ENCODE measurements around the gene MYLK.
"Not testable (repeated sequence)": the region's sequence is repeated elsewhere in the genome, so short reads cannot be mapped to it uniquely, and the experiment has no call there.

Gene MYLK

DNA sequence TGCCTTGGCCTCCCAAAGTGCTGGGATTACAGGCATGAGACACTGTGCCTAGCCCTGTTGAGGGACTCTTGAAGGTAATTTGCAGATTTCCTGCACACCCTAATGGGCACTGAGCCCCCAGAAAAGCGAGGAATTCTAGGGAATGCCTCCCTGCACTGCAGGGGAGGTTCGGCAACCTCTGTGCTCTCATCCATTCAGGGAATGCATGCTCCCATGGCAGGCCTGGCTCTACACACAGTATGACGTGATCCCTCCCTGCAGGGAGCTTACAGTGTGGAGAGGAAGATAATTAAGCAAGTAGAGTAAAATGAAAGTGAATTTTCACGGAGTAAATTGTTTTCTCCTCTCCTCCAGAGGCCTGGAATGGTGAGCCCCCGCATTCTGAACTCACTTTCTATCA, 166.0 kb downstream of the MYLK start:
- H3K9me2 ChIP-seq (replicated peaks; ENCODE audit: low read depth, low read length) = no peaks in the 10 kb centered on the region
- no peak overlapping the region for H3K4me2 ChIP-seq (ENCODE audit: low read depth, low read length, poor library complexity, severe bottlenecking)
- H3F3A ChIP-seq (ENCODE audit: low read depth) = no peaks in the 10 kb centered on the region
- H3K4me1 ChIP-seq (ENCODE audit: insufficient read depth, low read length, poor library complexity, severe bottlenecking) = no peaks in the 10 kb centered on the region
- TF ChIP-seq EZH2phosphoT487 (IDR thresholded peaks at IDR 0.05; ENCODE audit: borderline replicate concordance) = no peak
- TF ChIP-seq, protein P1, sequence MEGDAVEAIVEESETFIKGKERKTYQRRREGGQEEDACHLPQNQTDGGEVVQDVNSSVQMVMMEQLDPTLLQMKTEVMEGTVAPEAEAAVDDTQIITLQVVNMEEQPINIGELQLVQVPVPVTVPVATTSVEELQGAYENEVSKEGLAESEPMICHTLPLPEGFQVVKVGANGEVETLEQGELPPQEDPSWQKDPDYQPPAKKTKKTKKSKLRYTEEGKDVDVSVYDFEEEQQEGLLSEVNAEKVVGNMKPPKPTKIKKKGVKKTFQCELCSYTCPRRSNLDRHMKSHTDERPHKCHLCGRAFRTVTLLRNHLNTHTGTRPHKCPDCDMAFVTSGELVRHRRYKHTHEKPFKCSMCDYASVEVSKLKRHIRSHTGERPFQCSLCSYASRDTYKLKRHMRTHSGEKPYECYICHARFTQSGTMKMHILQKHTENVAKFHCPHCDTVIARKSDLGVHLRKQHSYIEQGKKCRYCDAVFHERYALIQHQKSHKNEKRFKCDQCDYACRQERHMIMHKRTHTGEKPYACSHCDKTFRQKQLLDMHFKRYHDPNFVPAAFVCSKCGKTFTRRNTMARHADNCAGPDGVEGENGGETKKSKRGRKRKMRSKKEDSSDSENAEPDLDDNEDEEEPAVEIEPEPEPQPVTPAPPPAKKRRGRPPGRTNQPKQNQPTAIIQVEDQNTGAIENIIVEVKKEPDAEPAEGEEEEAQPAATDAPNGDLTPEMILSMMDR (conservative IDR thresholded peaks at IDR 0.05; ENCODE audit: low read length) = no peak
- H4K20me1 ChIP-seq (ENCODE audit: insufficient read depth, low read length, poor library complexity, severe bottlenecking) = no peaks in the 10 kb centered on the region
- no peaks in the 10 kb centered on the region for H3K36me3 ChIP-seq (ENCODE audit: insufficient read depth, low read length)
- H3K4me3 ChIP-seq (ENCODE audit: low read length, poor library complexity, severe bottlenecking) = no peak overlapping the region
- no peaks in the 10 kb centered on the region for H3K79me2 ChIP-seq (ENCODE audit: insufficient read depth, low read length)
- H3K9me3 ChIP-seq (ENCODE audit: insufficient read depth, low read depth, low read length) = no peaks in the 10 kb centered on the region
- no peaks in the 10 kb centered on the region for H3K27me3 ChIP-seq (ENCODE audit: insufficient read depth, low read length, poor library complexity, severe bottlenecking)
- no peak overlapping the region for H3K9ac ChIP-seq (ENCODE audit: low read depth, low read length, poor library complexity, severe bottlenecking)
- H2AFZ ChIP-seq (ENCODE audit: low read length) = no peak overlapping the region

DNA sequence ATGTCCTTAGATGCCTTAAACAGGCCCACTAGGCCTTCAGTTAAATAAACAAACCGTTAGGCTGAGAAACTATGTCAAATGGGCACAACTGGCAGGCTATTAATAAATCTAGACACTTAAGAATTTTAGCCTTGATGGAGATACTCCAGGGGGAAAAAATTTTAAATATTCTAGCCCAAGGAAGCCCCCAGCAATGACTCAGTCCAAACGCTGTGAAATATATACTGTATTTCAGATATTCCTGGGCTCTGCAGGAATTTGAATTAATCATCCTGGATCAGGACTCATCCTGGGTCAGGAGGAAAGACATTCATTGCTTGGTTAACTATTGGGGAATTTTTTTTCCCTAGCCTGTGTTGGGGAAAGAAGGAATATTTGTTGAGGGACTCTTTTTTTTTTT, 166.7 kb downstream of the MYLK start:
- not testable (repeated sequence) for H3F3A ChIP-seq (ENCODE audit: low read depth); H2AFZ ChIP-seq (ENCODE audit: low read length); H3K4me2 ChIP-seq (ENCODE audit: low read depth, low read length, poor library complexity, severe bottlenecking); H4K20me1 ChIP-seq (ENCODE audit: insufficient read depth, low read length, poor library complexity, severe bottlenecking); H3K9ac ChIP-seq (ENCODE audit: low read depth, low read length, poor library complexity, severe bottlenecking); H3K79me2 ChIP-seq (ENCODE audit: insufficient read depth, low read length); H3K4me1 ChIP-seq (ENCODE audit: insufficient read depth, low read length, poor library complexity, severe bottlenecking); H3K9me2 ChIP-seq (replicated peaks; ENCODE audit: low read depth, low read length); H3K36me3 ChIP-seq (ENCODE audit: insufficient read depth, low read length); H3K4me3 ChIP-seq (ENCODE audit: low read length, poor library complexity, severe bottlenecking); H3K27me3 ChIP-seq (ENCODE audit: insufficient read depth, low read length, poor library complexity, severe bottlenecking); H3K9me3 ChIP-seq (ENCODE audit: insufficient read depth, low read depth, low read length)

DNA sequence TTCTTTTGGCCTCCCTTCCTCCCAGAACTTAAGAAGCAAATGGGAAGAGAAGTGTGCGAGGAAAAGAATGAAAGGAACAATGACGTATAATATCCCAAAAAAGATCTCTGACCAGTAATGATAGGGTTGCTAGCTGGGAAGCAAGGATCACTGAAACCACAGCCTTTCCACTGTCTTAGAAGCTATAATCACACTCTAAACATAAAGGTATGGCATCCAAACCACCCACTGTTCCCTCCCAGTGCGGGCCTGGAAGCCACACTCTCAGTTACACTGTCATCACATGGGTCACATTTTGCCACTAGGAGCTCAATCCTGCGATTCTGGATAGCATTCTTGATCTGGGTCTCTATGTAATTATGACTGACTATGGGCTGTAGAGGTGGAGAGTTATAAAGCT, 167.7 kb downstream of the MYLK start:
- Histone ChIP-seq H3K27me3 (ENCODE audit: insufficient read depth, low read length, poor library complexity, severe bottlenecking) (no peaks in the 10 kb centered on the region), H3K4me3 (ENCODE audit: low read length, poor library complexity, severe bottlenecking) (no peak overlapping the region), H3K79me2 (ENCODE audit: insufficient read depth, low read length) (no peaks in the 10 kb centered on the region), H4K20me1 (ENCODE audit: insufficient read depth, low read length, poor library complexity, severe bottlenecking) (no peaks in the 10 kb centered on the region), H3K4me2 (ENCODE audit: low read depth, low read length, poor library complexity, severe bottlenecking) (no peak overlapping the region), H3K9me3 (ENCODE audit: insufficient read depth, low read depth, low read length) (no peaks in the 10 kb centered on the region), H3F3A (ENCODE audit: low read depth) (no peaks in the 10 kb centered on the region), H3K36me3 (ENCODE audit: insufficient read depth, low read length) (no peaks in the 10 kb centered on the region), H2AFZ (ENCODE audit: low read length) (no peak overlapping the region), H3K4me1 (ENCODE audit: insufficient read depth, low read length, poor library complexity, severe bottlenecking) (no peaks in the 10 kb centered on the region), H3K9ac (ENCODE audit: low read depth, low read length, poor library complexity, severe bottlenecking) (no peak overlapping the region), H3K9me2 (replicated peaks; ENCODE audit: low read depth, low read length) (no peaks in the 10 kb centered on the region)
- TF ChIP-seq, protein P1 (conservative IDR thresholded peaks at IDR 0.05; ENCODE audit: low read length) = no peak
- TF ChIP-seq EZH2phosphoT487 (IDR thresholded peaks at IDR 0.05; ENCODE audit: borderline replicate concordance) = no peak

DNA sequence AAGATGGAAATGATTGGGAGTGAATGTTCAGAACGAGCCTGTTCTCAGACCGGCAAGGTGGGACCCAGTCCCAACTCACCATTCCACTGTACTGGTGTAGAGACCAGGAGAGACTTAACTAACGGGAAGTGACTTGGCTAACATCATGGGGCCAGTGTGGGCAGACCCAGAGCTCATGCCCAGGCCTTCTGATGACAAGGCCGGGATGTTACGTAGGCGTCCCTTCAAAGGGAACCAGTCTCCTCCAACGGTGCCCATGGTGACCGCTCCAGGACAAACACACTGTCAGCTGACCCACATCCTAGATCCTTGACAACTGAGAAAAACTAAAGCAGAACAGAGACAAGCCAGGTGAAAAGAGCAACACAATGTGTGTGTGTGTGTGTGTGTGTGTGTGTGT, 170.9 kb downstream of the MYLK start:
- H3K4me3 ChIP-seq (ENCODE audit: low read length, poor library complexity, severe bottlenecking) = no peak overlapping the region

More for the DNA sequence above, 170.9 kb downstream of the MYLK start:
- H3K9ac ChIP-seq (ENCODE audit: low read depth, low read length, poor library complexity, severe bottlenecking) = no peak overlapping the region
- H4K20me1 ChIP-seq (ENCODE audit: insufficient read depth, low read length, poor library complexity, severe bottlenecking) = no peaks in the 10 kb centered on the region
- no peaks in the 10 kb centered on the region for H3K4me1 ChIP-seq (ENCODE audit: insufficient read depth, low read length, poor library complexity, severe bottlenecking)
- no peaks in the 10 kb centered on the region for H3K27me3 ChIP-seq (ENCODE audit: insufficient read depth, low read length, poor library complexity, severe bottlenecking)
- H3K36me3 ChIP-seq (ENCODE audit: insufficient read depth, low read length) = no peaks in the 10 kb centered on the region
- no peaks in the 10 kb centered on the region for H3K9me3 ChIP-seq (ENCODE audit: insufficient read depth, low read depth, low read length)
- H3K9me2 ChIP-seq (replicated peaks; ENCODE audit: low read depth, low read length) = no peaks in the 10 kb centered on the region
- no peak overlapping the region for H3K4me2 ChIP-seq (ENCODE audit: low read depth, low read length, poor library complexity, severe bottlenecking)
- H3K79me2 ChIP-seq (ENCODE audit: insufficient read depth, low read length) = no peaks in the 10 kb centered on the region
- H2AFZ ChIP-seq (ENCODE audit: low read length) = no peak overlapping the region
- no peaks in the 10 kb centered on the region for H3F3A ChIP-seq (ENCODE audit: low read depth)
- TF ChIP-seq, protein P1 (conservative IDR thresholded peaks at IDR 0.05; ENCODE audit: low read length) = no peak
- TF ChIP-seq EZH2phosphoT487 (IDR thresholded peaks at IDR 0.05; ENCODE audit: borderline replicate concordance) = no peak

All from Loucy (cell line).